Stomach (tissue), 9 donors: Measurements from ENCODE around the gene ODAD4. TPM values are rescaled to one million over a fixed set of nuclear protein-coding genes. Genes with fewer than 3 reads are reported as not detected.

Experiments
- DNase-seq, 2 donors: peaks; one replicate each; pipeline versions ENCODE4 v3.0.0 to v3.0.0-alpha.2; 2013 to 2019
- H3K27ac ChIP-seq, 5 donors: fragments of 200-600 bp in 4 of 5; sonication (generic) in 4 of 5; one replicate each; pipeline ENCODE4 v1.5.1; 2013 to 2019; ENCODE audit warnings: mild to moderate bottlenecking in 1 of 5, moderate library complexity in 1 of 5
- H3K27me3 ChIP-seq, 3 donors: fragments of 200-600 bp; sonication (generic); one replicate each; pipeline ENCODE4 v1.5.1; 2017 to 2019; ENCODE audit warnings: mixed run types in 1 of 3
- H3K36me3 ChIP-seq, 4 donors: fragments of 200-600 bp; sonication (generic); 1 replicate in 3 of 4; 2 replicates in 1 of 4; pipeline ENCODE4 v1.5.1; 2016 to 2019
- H3K4me1 ChIP-seq, 4 donors: fragments of 200-600 bp; sonication (generic); one replicate each; pipeline ENCODE4 v1.5.1; 2016 to 2019
- H3K4me3 ChIP-seq, 4 donors: fragments of 200-600 bp; sonication (generic) in 3 of 4; one replicate each; pipeline ENCODE4 v1.5.1; 2016 to 2019; ENCODE audit warnings: mild to moderate bottlenecking in 1 of 4
- H3K9me3 ChIP-seq, 4 donors: fragments of 200-600 bp; sonication (generic); one replicate each; pipeline ENCODE4 v1.5.1; 2016 to 2019
- EP300 ChIP-seq: sonication (generic); formaldehyde crosslinking; IDR thresholded peaks from one replicate; pipeline ENCODE4 v1.6.1; 2017; ENCODE audit warnings: antibody characterized with exemption
- POLR2A ChIP-seq, 4 donors: fragments of 450-650 bp; IDR thresholded peaks; one replicate each; pipeline ENCODE4 v1.6.1; 2016; ENCODE audit warnings: antibody characterized with exemption in 4 of 4, control low read depth in 2 of 4, mild to moderate bottlenecking in 1 of 4, moderate library complexity in 1 of 4
- POLR2AphosphoS5 ChIP-seq, 3 donors: sonication (generic); formaldehyde crosslinking; IDR thresholded peaks; one replicate each; pipeline ENCODE4 v1.6.1; 2016; ENCODE audit warnings: antibody characterized with exemption in 3 of 3
- WGBS, 5 donors: extraction: QIAGEN DNeasy Blood & Tissue Kit in 3 of 5; methylation state at CpG; one replicate each; pipeline versions ENCODE4 v1.1.5 to v1.1.7; 2013 to 2018; 5-methylcytosine and 5-hydroxymethylcytosine counted together
- intact Hi-C: fragments of 100-400 bp; cut with DNase I; formaldehyde crosslinking; loops from one replicate; pipeline ENCODE4 v1.15.1; 2023; ENCODE audit warnings: low total_unique reads
- polyA plus RNA-seq, 3 donors: library from polyadenylated mRNA; stranded (reverse); fragments of 200-250 nt; gene quantifications; one replicate each; pipeline ENCODE4 v1.2.3, GENCODE V29; 2013
- total RNA-seq, 5 donors: library from RNA; depleted of rRNA; stranded (reverse); fragments of >200 nt; gene quantifications; one replicate each; pipeline versions ENCODE4 v1.1.0 to v1.2.3, GENCODE V29; 2014 to 2016
- TF ChIP-seq, protein P1 (sequence below), 7 experiments: fragments of 450-650 bp in 4 of 7; fragments of 200-600 bp in 3 of 7; sonication (generic) in 3 of 7; IDR thresholded peaks; one replicate each; pipeline ENCODE4 v1.5.1; 2016 to 2019; ENCODE audit warnings: antibody characterized with exemption in 7 of 7, control low read depth in 2 of 7, mild to moderate bottlenecking in 1 of 7
- donor health status: healthy with polysubstance abuse.
- donor health status: Bipolar disorder and iron deficiency.
- donor health status: healthy.

Gene ODAD4
- total and polyA plus RNA-seq, 8 donors = 0.78 to 2.1 (median 1.0) TPM; not detected in 4

GRCh38 chr17:41888332-41888965, 42.0 kb upstream of the ODAD4 start:
- TF ChIP-seq EP300 = no peak
- no peak for TF ChIP-seq POLR2AphosphoS5 (IDR thresholded peaks at IDR 0.05)
- TF ChIP-seq POLR2A (IDR thresholded peaks at IDR 0.05) = no peak
- TF ChIP-seq, protein P1, sequence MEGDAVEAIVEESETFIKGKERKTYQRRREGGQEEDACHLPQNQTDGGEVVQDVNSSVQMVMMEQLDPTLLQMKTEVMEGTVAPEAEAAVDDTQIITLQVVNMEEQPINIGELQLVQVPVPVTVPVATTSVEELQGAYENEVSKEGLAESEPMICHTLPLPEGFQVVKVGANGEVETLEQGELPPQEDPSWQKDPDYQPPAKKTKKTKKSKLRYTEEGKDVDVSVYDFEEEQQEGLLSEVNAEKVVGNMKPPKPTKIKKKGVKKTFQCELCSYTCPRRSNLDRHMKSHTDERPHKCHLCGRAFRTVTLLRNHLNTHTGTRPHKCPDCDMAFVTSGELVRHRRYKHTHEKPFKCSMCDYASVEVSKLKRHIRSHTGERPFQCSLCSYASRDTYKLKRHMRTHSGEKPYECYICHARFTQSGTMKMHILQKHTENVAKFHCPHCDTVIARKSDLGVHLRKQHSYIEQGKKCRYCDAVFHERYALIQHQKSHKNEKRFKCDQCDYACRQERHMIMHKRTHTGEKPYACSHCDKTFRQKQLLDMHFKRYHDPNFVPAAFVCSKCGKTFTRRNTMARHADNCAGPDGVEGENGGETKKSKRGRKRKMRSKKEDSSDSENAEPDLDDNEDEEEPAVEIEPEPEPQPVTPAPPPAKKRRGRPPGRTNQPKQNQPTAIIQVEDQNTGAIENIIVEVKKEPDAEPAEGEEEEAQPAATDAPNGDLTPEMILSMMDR (IDR thresholded peaks at IDR 0.05) = no peak
- WGBS, 5 donors = 82 to 89% (median 86%) methylated on average over 6 of the region's 6 CpGs
- intact Hi-C loops = no loop called here
- Histone ChIP-seq H3K4me3 (no peak overlapping the region), H3K36me3 (peaks cover 86 to 100% (median 99%) of the 10 kb centered on the region in 4 donors), H3K9me3 (no peaks in the 10 kb centered on the region), H3K27ac (no peak overlapping the region), H3K4me1 (no peaks in the 10 kb centered on the region), H3K27me3 (no peaks in the 10 kb centered on the region)
- no peak for DNase-seq

DNA sequence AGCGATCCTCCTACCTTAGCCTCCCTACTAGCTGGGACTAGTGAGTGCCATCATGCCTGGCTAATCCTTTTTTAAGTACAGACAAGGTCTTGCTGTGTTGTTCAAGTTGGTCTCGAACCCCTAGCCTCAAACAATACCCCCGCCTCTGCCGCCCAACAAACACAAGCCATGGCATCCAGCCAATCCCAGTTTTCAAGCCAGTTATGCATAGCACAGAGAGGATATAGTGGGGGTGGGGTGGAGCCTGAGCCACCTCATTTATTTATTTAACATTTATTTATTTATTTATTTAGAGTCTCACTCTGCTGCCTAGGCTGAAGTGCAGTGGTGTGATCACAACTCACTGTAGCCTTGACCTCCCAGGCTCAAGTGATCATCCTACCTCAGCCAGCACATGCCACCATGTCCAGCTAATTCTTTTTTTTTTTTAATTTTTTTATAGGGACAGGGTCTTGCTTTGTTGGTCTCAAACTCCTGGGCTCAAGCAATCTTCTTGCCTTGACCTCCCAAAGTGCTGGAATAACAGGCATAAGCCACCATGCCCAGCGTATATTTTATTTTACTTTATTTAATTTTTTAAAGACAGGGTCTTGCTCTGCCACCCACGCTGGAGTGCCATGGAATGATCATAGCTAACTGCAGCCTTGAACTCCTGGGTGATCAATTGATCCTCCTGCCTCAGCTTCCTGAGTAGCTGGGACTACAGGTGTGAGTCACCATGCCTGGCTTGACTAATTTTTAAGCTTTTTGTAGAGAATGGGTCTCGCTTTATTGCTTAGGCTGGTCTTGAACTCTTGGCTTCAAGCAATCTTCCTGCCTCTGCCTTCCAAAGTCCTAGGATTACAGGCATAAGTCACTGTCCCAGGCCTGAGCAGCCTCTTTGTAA, 39.0 kb upstream of the ODAD4 start:
- Histone ChIP-seq H3K9me3 (no peaks in the 10 kb centered on the region), H3K4me3 (no peak overlapping the region), H3K4me1 (peaks cover 0 to 18% (median 7%) of the 10 kb centered on the region in 4 donors), H3K27me3 (no peaks in the 10 kb centered on the region), H3K36me3 (peaks cover 65 to 99% (median 98%) of the 10 kb centered on the region in 4 donors), H3K27ac (no peak overlapping the region)
- TF ChIP-seq POLR2A (IDR thresholded peaks at IDR 0.05) = no peak
- no peak for TF ChIP-seq POLR2AphosphoS5 (IDR thresholded peaks at IDR 0.05)
- TF ChIP-seq, protein P1 (IDR thresholded peaks at IDR 0.05) = no peak
- TF ChIP-seq EP300 = no peak
- intact Hi-C loops = no loop called here
- DNase-seq = no peak
- WGBS, 5 donors = 92 to 97% (median 95%) methylated on average over 7 of the region's 7 CpGs

DNA sequence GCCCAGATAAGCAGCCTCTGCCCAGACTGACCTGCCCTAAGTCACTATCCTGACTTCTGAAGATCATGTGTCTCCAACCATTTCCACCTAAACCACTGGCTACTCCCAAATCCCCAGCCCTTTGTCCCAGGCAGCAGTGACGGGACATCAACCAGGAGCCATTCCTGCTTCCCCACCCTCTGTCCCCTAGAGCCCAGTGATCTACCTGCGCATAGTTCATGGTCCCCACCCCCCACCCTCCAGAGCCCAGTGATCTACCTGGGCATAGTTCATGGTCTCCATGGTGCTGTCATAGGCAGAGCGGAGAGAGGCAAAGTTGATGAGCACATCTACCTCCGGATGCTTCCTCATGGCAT, 38.4 kb upstream of the ODAD4 start:
- no peak for DNase-seq

GRCh38 chr17:41893384-41893783, 37.0 kb upstream of the ODAD4 start:
- H3K4me3 ChIP-seq = no peak overlapping the region
- no peak for DNase-seq
- peaks cover 0 to 18% (median 7%) of the 10 kb centered on the region in 4 donors for H3K4me1 ChIP-seq
- 73 to 90% (median 87%) methylated on average over 3 of the region's 3 CpGs for WGBS, 5 donors
- intact Hi-C loops = no loop called here
- H3K27me3 ChIP-seq = no peaks in the 10 kb centered on the region
- H3K9me3 ChIP-seq = no peaks in the 10 kb centered on the region
- H3K36me3 ChIP-seq = peaks cover 64 to 99% (median 98%) of the 10 kb centered on the region in 4 donors
- TF ChIP-seq, protein P1 (IDR thresholded peaks at IDR 0.05) = no peak
- TF ChIP-seq POLR2A (IDR thresholded peaks at IDR 0.05) (no peak), POLR2AphosphoS5 (IDR thresholded peaks at IDR 0.05) (no peak), EP300 (no peak)
- H3K27ac ChIP-seq = no peak overlapping the region

More for the DNA sequence above, 38.4 kb upstream of the ODAD4 start:
- no peaks in the 10 kb centered on the region for H3K9me3 ChIP-seq
- H3K27ac ChIP-seq = no peak overlapping the region
- 93 to 98% (median 96%) methylated on average over 4 of the region's 4 CpGs for WGBS, 5 donors
- no peak for TF ChIP-seq POLR2AphosphoS5 (IDR thresholded peaks at IDR 0.05)
- no peak for TF ChIP-seq EP300
- TF ChIP-seq POLR2A (IDR thresholded peaks at IDR 0.05) = no peak
- intact Hi-C loops = no loop called here
- H3K27me3 ChIP-seq = no peaks in the 10 kb centered on the region
- H3K36me3 ChIP-seq = peaks cover 64 to 99% (median 98%) of the 10 kb centered on the region in 4 donors
- no peak overlapping the region for H3K4me3 ChIP-seq
- peaks cover 0 to 18% (median 7%) of the 10 kb centered on the region in 4 donors for H3K4me1 ChIP-seq
